ENCODE data around the gene NDST3.

Gene NDST3

GRCh38 chr4:118082182-118082581 is 47.9 kb downstream of the NDST3 start:
- no peak for DNase-seq

DNA sequence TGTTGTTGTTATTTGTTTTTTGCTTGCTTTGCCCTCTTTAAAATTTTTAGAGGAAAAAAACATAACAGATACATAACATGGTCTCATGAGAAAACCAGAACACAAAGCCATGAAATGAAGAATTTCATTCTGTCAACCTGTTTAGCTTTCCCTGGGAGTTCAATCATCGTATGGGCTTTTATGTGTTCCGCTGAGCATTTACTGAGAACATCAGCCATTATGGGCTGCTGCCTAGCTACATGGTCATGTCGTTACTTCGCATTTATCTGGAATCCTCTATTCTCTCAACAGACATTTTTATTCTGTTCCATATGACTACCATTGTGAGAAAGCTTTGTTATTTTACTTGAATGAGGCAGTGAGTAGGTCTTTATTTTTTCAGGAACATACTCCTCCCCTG is 51.4 kb downstream of the NDST3 start:
- no peak for DNase-seq

- no peak for DNase-seq
Observed at GRCh38 chr4:118086344-118086743, 52.1 kb downstream of the NDST3 start.

GRCh38 chr4:118087366-118087765 is 53.1 kb downstream of the NDST3 start:
- no peak for DNase-seq

- DNase-seq = no peak
Observed at GRCh38 chr4:118099106-118099505, 64.8 kb downstream of the NDST3 start.

DNA sequence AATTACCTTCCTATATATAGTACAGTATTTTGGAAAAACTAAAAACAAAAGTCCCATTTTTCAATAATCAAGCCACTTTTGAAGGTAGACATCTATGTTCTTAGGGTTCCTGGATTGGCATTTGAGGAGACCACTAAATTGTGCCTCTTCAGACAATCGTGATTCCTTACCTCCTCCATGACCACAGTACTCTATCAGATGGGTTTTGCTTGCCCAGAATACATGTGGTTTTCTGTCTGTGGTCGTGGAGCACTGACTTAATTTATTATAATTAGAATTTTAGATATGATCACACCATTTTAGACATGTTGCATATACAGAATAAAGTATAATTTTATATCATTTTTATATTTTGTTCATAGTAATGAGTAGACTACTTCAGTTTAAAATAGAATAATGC is 67.9 kb downstream of the NDST3 start:
- no peak for DNase-seq

DNA sequence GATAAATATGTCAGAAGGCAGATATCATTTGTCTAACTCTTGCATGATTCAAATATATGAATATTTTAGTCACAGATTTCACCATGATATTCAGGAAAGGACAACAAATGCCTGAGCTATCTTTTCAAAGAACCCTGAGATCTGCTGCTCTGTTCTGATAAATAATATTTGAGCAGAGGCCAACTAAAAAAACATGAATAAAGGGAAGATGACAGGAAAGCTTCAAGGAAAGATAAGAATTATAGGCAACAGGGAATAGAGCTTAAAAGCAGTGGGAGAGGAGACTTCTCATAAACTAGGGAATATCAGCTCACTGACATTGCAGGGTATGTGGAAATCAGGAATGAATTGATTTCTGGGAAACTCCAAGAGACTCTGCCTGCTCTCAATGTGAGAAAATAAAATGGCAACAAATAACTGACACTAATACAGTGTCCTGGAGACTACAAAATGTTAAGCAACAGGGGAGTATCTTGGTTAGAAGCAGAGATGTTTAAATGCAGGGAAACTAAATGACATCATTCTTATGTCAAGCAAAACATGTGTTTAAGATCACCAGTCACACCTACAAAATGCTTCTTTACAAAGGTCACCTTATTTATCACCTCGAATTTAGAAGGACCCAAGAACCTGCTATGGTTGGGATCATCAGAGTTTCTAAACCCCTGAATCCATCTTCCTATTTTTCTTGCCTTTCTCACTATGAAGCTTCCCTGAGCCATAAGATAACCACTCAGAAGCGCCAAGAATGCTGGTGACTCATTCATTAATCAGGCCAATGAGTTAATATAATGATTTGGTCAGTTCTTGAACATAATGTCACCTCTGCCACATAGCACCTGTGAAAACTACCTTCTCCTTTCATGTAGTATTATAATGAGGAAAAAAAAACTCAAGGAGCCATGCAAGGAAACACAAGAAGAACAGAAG is 78.1 kb downstream of the NDST3 start:
- no peak for DNase-seq

GRCh38 chr4:118113220-118113619 is 78.9 kb downstream of the NDST3 start:
- DNase-seq = no peak

- DNase-seq = no peak
Observed at GRCh38 chr4:118114720-118115119, 80.4 kb downstream of the NDST3 start.

DNA sequence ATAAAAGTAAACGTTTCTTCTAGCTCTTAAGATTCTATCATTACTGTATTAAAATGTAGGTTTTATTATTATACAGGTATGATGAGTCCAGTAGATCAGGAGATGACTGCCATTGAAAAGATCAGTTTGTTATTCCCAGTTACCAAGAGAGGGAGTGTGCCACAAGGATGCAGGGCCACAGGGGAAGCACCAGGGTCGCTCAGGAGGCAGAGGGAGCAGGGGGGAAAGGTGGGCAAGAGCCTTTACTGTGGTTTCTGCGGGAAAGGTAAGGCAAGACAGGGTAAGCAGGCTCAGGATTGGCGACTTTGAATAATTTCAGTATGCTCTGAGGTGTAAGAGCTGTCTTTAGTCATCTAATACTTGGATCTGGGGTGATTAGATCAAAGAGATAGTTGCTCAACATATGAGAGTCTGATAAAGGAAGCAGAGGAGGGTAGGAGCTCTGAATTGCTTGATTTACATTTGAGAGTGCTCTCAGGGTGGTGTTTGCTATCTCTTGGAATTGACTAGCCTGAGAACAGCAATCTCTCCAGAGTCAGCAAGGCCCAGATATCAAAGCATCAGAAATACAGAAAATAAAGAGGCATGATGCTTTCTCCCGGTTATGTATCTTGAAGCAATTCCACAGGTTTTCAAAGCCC is 86.0 kb downstream of the NDST3 start:
- no peak for DNase-seq

GRCh38 chr4:118124997-118125396 is 90.7 kb downstream of the NDST3 start:
- DNase-seq = no peak

GRCh38 chr4:118139241-118139640 is 105.0 kb downstream of the NDST3 start:
- DNase-seq = no peak

- DNase-seq = no peak
Observed at GRCh38 chr4:118141240-118141639, 107.0 kb downstream of the NDST3 start.

GRCh38 chr4:118154649-118155048 is 120.4 kb downstream of the NDST3 start:
- DNase-seq = no peak

DNA sequence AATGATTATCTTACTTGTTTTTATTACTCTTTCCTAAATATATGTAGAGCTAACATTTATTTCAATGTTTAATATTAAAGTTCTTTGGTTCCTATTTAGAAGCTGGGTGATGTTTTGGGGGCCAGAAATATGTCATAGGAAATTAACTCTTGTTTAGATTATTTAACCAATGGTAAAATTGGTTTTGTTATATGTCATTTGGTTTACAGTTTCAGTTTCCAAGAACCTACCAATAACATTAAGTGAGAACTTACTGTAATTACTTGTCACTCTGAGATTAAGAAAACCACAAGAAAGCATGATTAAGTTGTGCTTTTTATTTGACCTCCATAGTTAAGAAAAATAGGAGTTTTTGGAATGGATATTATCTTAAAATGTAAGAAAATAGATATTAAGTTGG is 121.2 kb downstream of the NDST3 start:
- DNase-seq = no peak

- no peak for DNase-seq
Observed at GRCh38 chr4:118158763-118159375, 124.6 kb downstream of the NDST3 start.

GRCh38 chr4:118167306-118167705 is 133.0 kb downstream of the NDST3 start:
- no peak for DNase-seq

DNA sequence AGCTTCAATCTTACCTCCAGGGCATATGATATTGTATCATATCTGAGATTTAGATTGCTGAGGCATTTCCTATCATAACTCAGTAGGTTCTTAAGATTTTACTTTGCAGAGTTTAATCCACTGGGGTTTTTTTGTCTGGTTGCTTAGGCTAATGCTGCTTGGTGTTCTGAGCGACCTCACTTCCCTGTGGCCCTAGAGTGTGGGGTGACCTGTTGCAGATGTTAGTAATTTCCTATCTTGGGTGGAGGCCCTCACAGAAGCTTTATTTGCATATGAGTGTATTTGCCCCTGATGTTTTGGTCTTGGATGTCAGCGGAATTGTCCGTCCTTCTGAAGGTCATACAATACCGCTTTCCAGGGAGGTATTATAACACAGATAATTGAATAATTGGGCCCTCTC is 137.1 kb downstream of the NDST3 start:
- DNase-seq = no peak

DNA sequence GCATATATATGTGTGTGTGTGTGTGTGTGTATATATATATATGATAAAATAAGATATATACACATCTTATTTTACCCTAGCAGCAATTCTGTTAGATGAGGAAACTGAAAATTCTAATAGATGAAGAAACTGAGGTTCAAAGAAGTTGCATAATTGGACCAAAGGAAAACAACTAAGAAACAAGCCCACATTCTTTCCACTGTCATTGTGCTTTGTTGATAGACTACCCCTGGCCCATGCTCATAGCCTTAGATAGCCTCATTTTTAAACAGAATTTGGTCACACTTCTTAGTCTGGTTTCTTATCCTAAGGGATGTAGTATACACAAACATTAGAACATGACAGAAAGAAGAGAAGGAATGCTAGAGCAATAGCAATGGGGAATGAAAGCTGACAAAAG is 138.8 kb downstream of the NDST3 start:
- DNase-seq = no peak

GRCh38 chr4:118173956-118174725 is 139.9 kb downstream of the NDST3 start:
- DNase-seq = no peak

DNA sequence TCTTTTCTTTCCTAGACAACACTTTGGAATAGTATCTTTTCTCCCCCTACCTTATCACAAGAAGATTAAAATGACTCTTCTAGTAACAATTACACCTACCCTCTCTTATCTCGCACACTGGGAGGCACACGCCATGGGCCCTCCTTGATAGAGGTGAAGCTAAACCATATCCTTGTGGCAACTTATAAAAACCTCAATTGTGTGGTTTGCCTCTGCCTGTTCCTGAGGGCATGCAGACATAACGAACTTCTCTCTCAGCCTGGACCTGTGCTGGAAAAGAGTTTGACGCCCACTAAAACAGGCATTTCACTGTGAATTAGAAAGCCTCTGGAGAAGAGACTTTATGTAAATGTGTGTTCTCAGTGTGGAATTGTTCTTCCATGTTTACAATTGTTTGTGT is 141.2 kb downstream of the NDST3 start:
- no peak for DNase-seq

- DNase-seq = no peak
Observed at GRCh38 chr4:118177126-118177525, 142.8 kb downstream of the NDST3 start.

- DNase-seq = no peak
Observed at GRCh38 chr4:118180776-118181175, 146.5 kb downstream of the NDST3 start.

All from activated effector memory CD4-positive, alpha-beta T cell treated with Interleukin-2 at 50 U/mL for 16 hours (primary cell).